Kidney (tissue), 14 donors: ENCODE results near the gene LGMN. TPM values are rescaled to one million over a fixed set of nuclear protein-coding genes. Genes with fewer than 3 reads are reported as not detected.

Source experiments
- DNase-seq, 5 donors: peaks; one replicate each; pipeline ENCODE4 v3.0.0-alpha.2; 2013 to 2020
- FAIRE-seq: peaks from 2 replicates; lab custom pipeline; 2012; peaks lifted over from hg19 to GRCh38; lab: Jason Lieb, UNC
- H3K27ac ChIP-seq, 2 donors: one replicate each; pipeline ENCODE4 v1.7.0; 2013; ENCODE audit warnings: low read depth in 2 of 2, low read length in 2 of 2, inconsistent platforms in 1 of 2
- H3K27me3 ChIP-seq: one replicate; pipeline ENCODE4 v1.7.1; 2013; ENCODE audit warnings: low read length, inconsistent platforms; ENCODE audit not compliant: control insufficient read depth, insufficient read depth
- H3K36me3 ChIP-seq, 3 donors: one replicate each; pipeline versions ENCODE4 v1.7.0 to v1.7.1; 2013; ENCODE audit warnings: low read length in 3 of 3, control low read depth in 1 of 3, inconsistent platforms in 1 of 3; ENCODE audit not compliant: insufficient read depth in 3 of 3, control insufficient read depth in 2 of 3
- H3K4me1 ChIP-seq, 3 donors: one replicate each; pipeline versions ENCODE4 v1.7.0 to v1.7.1; 2013; ENCODE audit warnings: low read length in 3 of 3, inconsistent platforms in 1 of 3, low read depth in 1 of 3; ENCODE audit not compliant: control insufficient read depth in 2 of 3, insufficient read depth in 2 of 3
- H3K4me3 ChIP-seq, 3 donors: one replicate each; pipeline versions ENCODE4 v1.7.0 to v1.8.1; 2013; ENCODE audit warnings: low read length in 3 of 3, control low read depth in 1 of 3, inconsistent platforms in 1 of 3
- H3K9ac ChIP-seq, 3 donors: one replicate each; pipeline versions ENCODE4 v1.7.0 to v1.7.1; 2013; ENCODE audit warnings: low read length in 3 of 3, control low read depth in 1 of 3, inconsistent platforms in 1 of 3
- H3K9me3 ChIP-seq, 3 donors: one replicate each; pipeline versions ENCODE4 v1.7.0 to v1.7.1; 2013; ENCODE audit warnings: low read length in 3 of 3, control low read depth in 1 of 3, inconsistent platforms in 1 of 3; ENCODE audit not compliant: control insufficient read depth in 2 of 3, insufficient read depth in 1 of 3
- CTCF ChIP-seq: IDR thresholded peaks from 3 replicates; pipeline ENCODE4 v1.5.1; 2012; ENCODE audit warnings: mild to moderate bottlenecking, moderate library complexity, borderline replicate concordance; ENCODE audit not compliant: insufficient read depth; ENCODE audit errors: extremely low read depth
- intact Hi-C: fragments of 100-400 bp; cut with DNase I; formaldehyde crosslinking; loops from one replicate; pipeline ENCODE4 v1.11.1; 2022
- polyA plus RNA-seq: library from polyadenylated mRNA; stranded (reverse); fragments of 350-450 nt; fragmentation: Illumina TruSeq; extraction: RNeasy Lipid Tissue Mini Kit (QIAGEN cat#74804); gene quantifications from one replicate; pipeline ENCODE4 v1.2.3, GENCODE V29; 2014; ENCODE audit warnings: low read depth, low replicate concordance; ENCODE audit not compliant: insufficient read depth
- total RNA-seq: library from RNA; stranded (reverse); fragmentation: NEBNext Ultra II Directional; extraction: Animal tissue kit (Norgen Biotek cat#: 25700); gene quantifications from one replicate; pipeline ENCODE4 v1.2.1, GENCODE V29; 2021
- donor health status: control.
- donor health status: control.
- donor health status: control.
- donor health status: control.
- donor health status: control.
- donor health status: DM: yes; HTN: yes; CAD: no.
- donor health status: Normal renal cell carcinoma (clear cell type).

Gene LGMN
- total and polyA plus RNA-seq, 2 donors from 2014 or later: 66.3 to 200 TPM

GRCh38 chr14:92675421-92675820, 73.0 kb downstream of the LGMN start:
- no peak overlapping the region for H3K4me3 ChIP-seq
- no peak for FAIRE-seq
- DNase-seq: peak in 1 of 5 donors; percentile 9
- no peaks in the 10 kb centered on the region for H3K27me3 ChIP-seq
- intact Hi-C loops: no loop called here
- H3K9me3 ChIP-seq: no peaks in the 10 kb centered on the region
- no peak for TF ChIP-seq CTCF
- H3K4me1 ChIP-seq: no peaks in the 10 kb centered on the region
- no peak overlapping the region for H3K27ac ChIP-seq
- H3K36me3 ChIP-seq: no peaks in the 10 kb centered on the region
- H3K9ac ChIP-seq: no peak overlapping the region

GRCh38 chr14:92673601-92674150, 74.8 kb downstream of the LGMN start:
- H3K9me3 ChIP-seq: no peaks in the 10 kb centered on the region
- DNase-seq (peak in 1 of 5 donors; percentile 17), FAIRE-seq (no peak)
- H3K27me3 ChIP-seq: no peaks in the 10 kb centered on the region
- intact Hi-C loops: no loop called here
- H3K4me1 ChIP-seq: no peaks in the 10 kb centered on the region
- H3K36me3 ChIP-seq: no peaks in the 10 kb centered on the region
- H3K4me3 ChIP-seq: no peak overlapping the region
- H3K9ac ChIP-seq: no peak overlapping the region
- H3K27ac ChIP-seq: no peak overlapping the region
- TF ChIP-seq CTCF: no peak

- no peak overlapping the region for H3K9ac ChIP-seq
- H3K4me1 ChIP-seq: no peaks in the 10 kb centered on the region
- no peaks in the 10 kb centered on the region for H3K9me3 ChIP-seq
- FAIRE-seq: no peak
- H3K27ac ChIP-seq: no peak overlapping the region
- no peak for TF ChIP-seq CTCF
- no peaks in the 10 kb centered on the region for H3K36me3 ChIP-seq
- no peaks in the 10 kb centered on the region for H3K27me3 ChIP-seq
- DNase-seq: no peak
- no peak overlapping the region for H3K4me3 ChIP-seq
- intact Hi-C loops: no loop called here
Measured at GRCh38 chr14:92670643-92671366, 77.6 kb downstream of the LGMN start.
